Glutamatergic neuron (in vitro differentiated cells): ENCODE results near the gene RD3L. TPM values are rescaled to one million over a fixed set of nuclear protein-coding genes. Genes with fewer than 3 reads are reported as not detected.

Experiments
- DNase-seq: peaks from one replicate; pipeline ENCODE4 v3.0.0; 2022
- H3K27ac Mint-ChIP-seq: one replicate; pipeline ENCODE4 v1.8.0; 2020; ENCODE audit warnings: mild to moderate bottlenecking, mixed read lengths, inconsistent platforms; ENCODE audit not compliant: unreplicated experiment
- H3K27me3 Mint-ChIP-seq: one replicate; pipeline ENCODE4 v1.8.0; 2020; ENCODE audit warnings: mild to moderate bottlenecking, moderate library complexity, mixed read lengths, inconsistent platforms; ENCODE audit not compliant: unreplicated experiment
- H3K36me3 Mint-ChIP-seq: one replicate; pipeline ENCODE4 v1.8.0; 2020; ENCODE audit warnings: mild to moderate bottlenecking, mixed read lengths, inconsistent platforms; ENCODE audit not compliant: unreplicated experiment
- H3K4me1 Mint-ChIP-seq: one replicate; pipeline ENCODE4 v1.8.0; 2020; ENCODE audit warnings: mild to moderate bottlenecking, low read depth, mixed read lengths, inconsistent platforms; ENCODE audit not compliant: unreplicated experiment
- H3K4me3 Mint-ChIP-seq: one replicate; pipeline ENCODE4 v1.8.0; 2020; ENCODE audit warnings: mild to moderate bottlenecking, mixed read lengths, inconsistent platforms; ENCODE audit not compliant: unreplicated experiment
- H3K9me3 Mint-ChIP-seq: one replicate; pipeline ENCODE4 v1.8.0; 2020; ENCODE audit warnings: mild to moderate bottlenecking, moderate library complexity, mixed read lengths, inconsistent platforms; ENCODE audit not compliant: unreplicated experiment
- CTCF ChIP-seq: fragments of 200-600 bp; sonication (generic); IDR thresholded peaks from one replicate; pipeline ENCODE4 v1.5.0; 2021; ENCODE audit not compliant: partially characterized antibody, unreplicated experiment
- total RNA-seq: library from RNA; stranded (reverse); fragmentation: NEBNext Ultra II Directional; extraction: Animal tissue kit (Norgen Biotek cat#: 25700); gene quantifications from one replicate; pipeline ENCODE4 v1.2.1, GENCODE V29; 2021; ENCODE audit not compliant: unreplicated experiment

Gene RD3L
- total RNA-seq, 1 donor from 2014 or later: not detected

GRCh38 chr14:103961928-103962578 is 19.7 kb upstream of the RD3L start:
- TF ChIP-seq CTCF: no peak
- Mint-ChIP-seq H3K27ac (no peak overlapping the region), H3K27me3 (no peaks in the 10 kb centered on the region), H3K4me1 (no peaks in the 10 kb centered on the region), H3K4me3 (no peak overlapping the region), H3K36me3 (no peaks in the 10 kb centered on the region), H3K9me3 (no peaks in the 10 kb centered on the region)
- no peak for DNase-seq

GRCh38 chr14:103960457-103961055 is 18.2 kb upstream of the RD3L start:
- TF ChIP-seq CTCF: no peak
- no peak for DNase-seq
- Mint-ChIP-seq H3K27ac (no peak overlapping the region), H3K9me3 (no peaks in the 10 kb centered on the region), H3K36me3 (no peaks in the 10 kb centered on the region), H3K27me3 (no peaks in the 10 kb centered on the region), H3K4me3 (no peak overlapping the region), H3K4me1 (no peaks in the 10 kb centered on the region)

- no peaks in the 10 kb centered on the region for H3K4me1 Mint-ChIP-seq
- no peak for TF ChIP-seq CTCF
- H3K27me3 Mint-ChIP-seq: no peaks in the 10 kb centered on the region
- H3K9me3 Mint-ChIP-seq: peaks cover 2% of the 10 kb centered on the region
- H3K36me3 Mint-ChIP-seq: no peaks in the 10 kb centered on the region
- no peak overlapping the region for H3K27ac Mint-ChIP-seq
- H3K4me3 Mint-ChIP-seq: no peak overlapping the region
- no peak for DNase-seq
Observed at GRCh38 chr14:103949131-103949790, 6.9 kb upstream of the RD3L start.

GRCh38 chr14:103948442-103948841 is 6.1 kb upstream of the RD3L start:
- no peak for DNase-seq
- Mint-ChIP-seq H3K4me3 (no peak overlapping the region), H3K27me3 (no peaks in the 10 kb centered on the region), H3K27ac (no peak overlapping the region), H3K4me1 (no peaks in the 10 kb centered on the region), H3K36me3 (no peaks in the 10 kb centered on the region), H3K9me3 (peaks cover 2% of the 10 kb centered on the region)
- TF ChIP-seq CTCF: no peak

GRCh38 chr14:103946975-103947374 is 4.6 kb upstream of the RD3L start:
- Mint-ChIP-seq H3K4me3 (no peak overlapping the region), H3K27me3 (no peaks in the 10 kb centered on the region), H3K9me3 (peaks cover 2% of the 10 kb centered on the region), H3K36me3 (no peaks in the 10 kb centered on the region), H3K27ac (no peak overlapping the region), H3K4me1 (no peaks in the 10 kb centered on the region)
- no peak for DNase-seq
- TF ChIP-seq CTCF: no peak
